Activated CD8-positive, alpha-beta memory T cell treated with anti-CD3 and anti-CD28 coated beads, Interleukin-2, amount 50 U/mL, for 4 hours (primary cell): ENCODE results near the gene TAF15.
A peak's percentile ranks its signal among the peaks of the same experiment; 100 is the strongest.

Experiments used
- DNase-seq: peaks from one replicate; pipeline ENCODE4 v3.0.0-alpha.2; 2020

Gene TAF15

GRCh38 chr17:35875072-35875799, 66.0 kb downstream of the TAF15 start:
- no peak for DNase-seq

GRCh38 chr17:35875800-35876139, 66.5 kb downstream of the TAF15 start:
- DNase-seq: no peak

- no peak for DNase-seq
Observed at GRCh38 chr17:35876534-35876933, 67.2 kb downstream of the TAF15 start.

- no peak for DNase-seq
Observed at GRCh38 chr17:35877345-35878029, 68.2 kb downstream of the TAF15 start.

GRCh38 chr17:35878361-35878760, 69.1 kb downstream of the TAF15 start:
- DNase-seq: no peak

GRCh38 chr17:35879773-35880654, 70.7 kb downstream of the TAF15 start, which contains the start of gene CCL5:
Gene CCL5, minus strand, starts transcription at chr17:35880360.
- DNase-seq: peak; percentile 60

GRCh38 chr17:35889241-35889640, 80.0 kb downstream of the TAF15 start:
- DNase-seq: no peak

GRCh38 chr17:35889818-35890773, 80.8 kb downstream of the TAF15 start:
- DNase-seq: no peak

GRCh38 chr17:35890774-35891155, 81.5 kb downstream of the TAF15 start:
- DNase-seq: peak; percentile 35

- DNase-seq: no peak
Observed at GRCh38 chr17:35891269-35891668, 82.0 kb downstream of the TAF15 start.

GRCh38 chr17:35892091-35893035, 83.1 kb downstream of the TAF15 start:
- peak; percentile 78 for DNase-seq

GRCh38 chr17:35893751-35894150, 84.5 kb downstream of the TAF15 start:
- no peak for DNase-seq

GRCh38 chr17:35894206-35894605, 84.9 kb downstream of the TAF15 start:
- DNase-seq: no peak

GRCh38 chr17:35895636-35896587, 86.6 kb downstream of the TAF15 start:
- DNase-seq: peak; percentile 46
